K562 (cell line): ENCODE data around the gene USP8. TPM values are rescaled to one million over a fixed set of nuclear protein-coding genes. Genes with fewer than 3 reads are reported as not detected.

Experiments used
- E2F3 ChIP-seq: fragments of 250-450 bp; sonication (Bioruptor Pico); IDR thresholded peaks from 2 replicates; pipeline ENCODE4 v1.4.0; 2020; ENCODE audit warnings: mild to moderate bottlenecking
- GTF2A2 ChIP-seq: IDR thresholded peaks from 2 replicates; pipeline ENCODE4 v1.6.1; 2016; ENCODE audit warnings: mild to moderate bottlenecking, missing genetic modification characterization, missing compliant biosample characterization
- HCFC1 ChIP-seq: IDR thresholded peaks from 2 replicates; pipeline ENCODE4 v1.6.1; 2012; ENCODE audit warnings: low read depth, low read length, improper control_type of control experiment
- HNRNPL ChIP-seq: fragments of 200-400 bp; formaldehyde crosslinking; IDR thresholded peaks from 2 replicates; pipeline ENCODE4 v1.6.1; 2017; ENCODE audit warnings: low read depth, mild to moderate bottlenecking, low read length
- JUNB ChIP-seq: fragments of 450-650 bp; formaldehyde crosslinking; conservative IDR thresholded peaks from 2 replicates; pipeline ENCODE4 v1.4.0; 2020; ENCODE audit warnings: mild to moderate bottlenecking
- JUND ChIP-seq, 2 experiments: IDR thresholded peaks; 2 replicates in 1 of 2; 3 replicates in 1 of 2; pipeline ENCODE4 v1.6.1; 2011; ENCODE audit warnings: borderline replicate concordance in 2 of 2, low read depth in 2 of 2, low read length in 2 of 2, improper control_type of control experiment in 1 of 2, missing biosample characterization in 1 of 2, missing genetic modification characterization in 1 of 2, missing genetic modification reagents in 1 of 2
- LEF1 ChIP-seq: fragments of 450-650 bp; IDR thresholded peaks from 2 replicates; pipeline ENCODE4 v1.6.1; 2016; ENCODE audit warnings: mild to moderate bottlenecking
- NFXL1 ChIP-seq: fragments of 450-650 bp; formaldehyde crosslinking; IDR thresholded peaks from 2 replicates; pipeline ENCODE4 v1.4.0; 2021; ENCODE audit warnings: mild to moderate bottlenecking
- PHF21A ChIP-seq: fragments of 450-650 bp; IDR thresholded peaks from 2 replicates; pipeline ENCODE4 v1.6.1; 2017; ENCODE audit warnings: low read depth, borderline replicate concordance
- PYGO2 ChIP-seq: fragments of 450-650 bp; IDR thresholded peaks from 2 replicates; pipeline ENCODE4 v1.6.1; 2016; ENCODE audit warnings: mild to moderate bottlenecking, missing genetic modification characterization, moderate library complexity, missing compliant biosample characterization
- RBM22 ChIP-seq: fragments of 200-400 bp; formaldehyde crosslinking; IDR thresholded peaks from 2 replicates; pipeline ENCODE4 v1.6.1; 2018; ENCODE audit warnings: low read length, low read depth; ENCODE audit not compliant: poor library complexity, severe bottlenecking
- RFX1 ChIP-seq: fragments of 450-650 bp; IDR thresholded peaks from 2 replicates; pipeline ENCODE4 v1.6.1; 2016; ENCODE audit warnings: mild to moderate bottlenecking, moderate library complexity
- SIN3B ChIP-seq: fragments of 450-650 bp; IDR thresholded peaks from 2 replicates; pipeline ENCODE4 v1.6.1; 2017; ENCODE audit warnings: low read depth, mild to moderate bottlenecking, moderate library complexity
- SMAD2 ChIP-seq: fragments of 150-350 bp; IDR thresholded peaks from 2 replicates; pipeline ENCODE4 v1.6.1; 2014; ENCODE audit warnings: low read depth, mild to moderate bottlenecking, low read length
- SRSF3 ChIP-seq: fragments of 200-400 bp; formaldehyde crosslinking; IDR thresholded peaks from 2 replicates; pipeline ENCODE4 v1.6.1; 2016; ENCODE audit warnings: mild to moderate bottlenecking, low read length, moderate library complexity; ENCODE audit not compliant: insufficient read depth
- TAF15 ChIP-seq: fragments of 200-400 bp; formaldehyde crosslinking; IDR thresholded peaks from 2 replicates; pipeline ENCODE4 v1.6.1; 2017; ENCODE audit warnings: mild to moderate bottlenecking, low read depth, low read length, moderate library complexity
- ZBTB8A ChIP-seq: fragments of 450-650 bp; IDR thresholded peaks from 2 replicates; pipeline ENCODE4 v1.6.1; 2018; ENCODE audit warnings: mild to moderate bottlenecking, moderate library complexity; ENCODE audit not compliant: partially characterized antibody
- ZNF253 ChIP-seq: fragments of 250-450 bp; sonication (Bioruptor Pico); conservative IDR thresholded peaks from 2 replicates; pipeline ENCODE4 v1.6.1; 2021; ENCODE audit warnings: mild to moderate bottlenecking
- ZNF263 ChIP-seq: sonication (generic); formaldehyde crosslinking; IDR thresholded peaks from 2 replicates; pipeline ENCODE4 v1.8.0; 2022; ENCODE audit warnings: mild to moderate bottlenecking, missing genetic modification reagents, borderline replicate concordance
- polyA plus RNA-seq, 8 experiments: library from polyadenylated mRNA; depleted of rRNA in 4 of 8; stranded (reverse) in 5 of 8; unstranded in 3 of 8; fragments of >200 nt; fragmentation: Nextera tagmentation in 2 of 8; fragmentation: Illumina TruSeq in 1 of 8; extraction: Ambion mirVana in 2 of 8; extraction: Trizol in 1 of 8; gene quantifications; 2 replicates each; pipeline versions ENCODE4 v1.2.1 to v1.2.3, GENCODE V29; 2011 to 2014; ENCODE audit warnings: inconsistent platforms in 1 of 8, missing spikeins in 1 of 8
- total RNA-seq, 7 experiments: library from RNA; depleted of rRNA in 6 of 7; stranded (reverse); fragments of >200 nt in 6 of 7; fragmentation: Illumina TruSeq in 2 of 7; extraction: Trizol in 2 of 7; gene quantifications; 2 replicates each; pipeline versions ENCODE4 v1.2.1 to v1.2.3, GENCODE V29; 2011 to 2021; ENCODE audit warnings: low replicate concordance in 1 of 7
- TF ChIP-seq, protein P1 (sequence below): fragments of 250-450 bp; sonication (Bioruptor Pico); IDR thresholded peaks from 2 replicates; pipeline ENCODE4 v1.9.0; 2021; ENCODE audit warnings: mild to moderate bottlenecking, inconsistent platforms
- TF ChIP-seq, protein P2 (sequence below): fragments of 450-650 bp; formaldehyde crosslinking; IDR thresholded peaks from 2 replicates; pipeline ENCODE4 v1.4.0; 2022; ENCODE audit warnings: missing genetic modification characterization
- TF ChIP-seq, protein P3 (sequence below): sonication (generic); formaldehyde crosslinking; IDR thresholded peaks from 2 replicates; pipeline ENCODE4 v1.8.0; 2022; ENCODE audit warnings: mild to moderate bottlenecking, missing genetic modification reagents

Gene USP8
- total and polyA plus RNA-seq, 9 of the 15 experiments (the other 6 are each of a cell fraction or from before 2014, with no cell fraction given), result 35.1 to 58.4 (median 46.1) TPM

DNA sequence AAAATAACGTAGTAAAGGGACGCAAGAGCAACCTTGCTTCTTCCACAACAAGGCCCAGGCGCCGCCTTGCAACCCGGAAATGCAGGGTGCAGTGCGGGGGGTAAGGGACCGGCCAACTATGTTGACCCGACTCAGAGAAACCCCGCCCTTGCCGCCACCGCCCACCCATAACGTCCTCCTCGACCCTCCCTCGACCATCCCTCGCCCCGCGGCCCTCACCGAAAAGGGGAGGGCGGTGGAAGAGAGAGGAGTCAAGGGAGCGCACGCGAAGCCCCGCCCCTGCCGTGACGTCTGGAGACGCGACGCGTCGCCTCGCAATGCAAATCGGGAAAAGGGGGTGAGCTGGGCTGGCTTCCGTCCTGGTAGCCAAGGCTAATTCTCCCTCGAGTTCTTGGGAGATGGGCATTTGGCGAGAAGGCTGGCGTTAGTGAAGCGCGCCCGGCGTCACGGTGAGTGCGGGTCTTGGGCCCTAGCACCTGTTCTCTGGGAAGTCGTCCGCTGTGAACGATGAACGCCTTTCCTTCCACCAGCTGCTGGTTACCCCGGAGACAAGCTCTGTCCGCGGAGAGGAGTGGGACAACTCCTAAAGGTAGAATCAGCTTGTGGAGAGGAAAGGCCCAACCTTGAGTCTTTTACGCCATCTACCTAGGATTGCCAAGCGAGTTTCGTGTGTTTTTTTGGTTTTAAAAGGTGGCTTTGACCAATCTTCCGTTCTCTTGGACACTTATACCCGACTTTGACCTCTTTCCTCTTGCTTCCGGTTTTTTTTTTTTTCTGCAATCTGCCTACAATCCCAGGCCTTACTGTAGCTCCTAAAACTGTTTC, at the start of gene USP8 (continued):
- TF ChIP-seq, protein P1, sequence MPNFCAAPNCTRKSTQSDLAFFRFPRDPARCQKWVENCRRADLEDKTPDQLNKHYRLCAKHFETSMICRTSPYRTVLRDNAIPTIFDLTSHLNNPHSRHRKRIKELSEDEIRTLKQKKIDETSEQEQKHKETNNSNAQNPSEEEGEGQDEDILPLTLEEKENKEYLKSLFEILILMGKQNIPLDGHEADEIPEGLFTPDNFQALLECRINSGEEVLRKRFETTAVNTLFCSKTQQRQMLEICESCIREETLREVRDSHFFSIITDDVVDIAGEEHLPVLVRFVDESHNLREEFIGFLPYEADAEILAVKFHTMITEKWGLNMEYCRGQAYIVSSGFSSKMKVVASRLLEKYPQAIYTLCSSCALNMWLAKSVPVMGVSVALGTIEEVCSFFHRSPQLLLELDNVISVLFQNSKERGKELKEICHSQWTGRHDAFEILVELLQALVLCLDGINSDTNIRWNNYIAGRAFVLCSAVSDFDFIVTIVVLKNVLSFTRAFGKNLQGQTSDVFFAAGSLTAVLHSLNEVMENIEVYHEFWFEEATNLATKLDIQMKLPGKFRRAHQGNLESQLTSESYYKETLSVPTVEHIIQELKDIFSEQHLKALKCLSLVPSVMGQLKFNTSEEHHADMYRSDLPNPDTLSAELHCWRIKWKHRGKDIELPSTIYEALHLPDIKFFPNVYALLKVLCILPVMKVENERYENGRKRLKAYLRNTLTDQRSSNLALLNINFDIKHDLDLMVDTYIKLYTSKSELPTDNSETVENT (CRISPR knock-in tag), result peak; percentile 61
- TF ChIP-seq, protein P2, sequence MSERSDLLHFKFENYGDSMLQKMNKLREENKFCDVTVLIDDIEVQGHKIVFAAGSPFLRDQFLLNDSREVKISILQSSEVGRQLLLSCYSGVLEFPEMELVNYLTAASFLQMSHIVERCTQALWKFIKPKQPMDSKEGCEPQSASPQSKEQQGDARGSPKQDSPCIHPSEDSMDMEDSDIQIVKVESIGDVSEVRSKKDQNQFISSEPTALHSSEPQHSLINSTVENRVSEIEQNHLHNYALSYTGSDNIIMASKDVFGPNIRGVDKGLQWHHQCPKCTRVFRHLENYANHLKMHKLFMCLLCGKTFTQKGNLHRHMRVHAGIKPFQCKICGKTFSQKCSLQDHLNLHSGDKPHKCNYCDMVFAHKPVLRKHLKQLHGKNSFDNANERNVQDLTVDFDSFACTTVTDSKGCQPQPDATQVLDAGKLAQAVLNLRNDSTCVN (CRISPR knock-in tag), result no peak
- no peak for TF ChIP-seq TAF15
- peak; percentile 41 for TF ChIP-seq RBM22
- TF ChIP-seq SRSF3, result no peak
- no peak for TF ChIP-seq PHF21A
- peak; percentile 82 for TF ChIP-seq HCFC1
- TF ChIP-seq ZBTB8A, result no peak
- TF ChIP-seq LEF1, result no peak
- no peak for TF ChIP-seq ZNF253 (CRISPR knock-in tag)
- peak; percentile 41; the same call in 1 of the 2 replicates for TF ChIP-seq JUND (IDR thresholded peaks at IDR 0.05; ENCODE audit: borderline replicate concordance, low read depth, low read length)
- TF ChIP-seq JUND (tag; IDR thresholded peaks at IDR 0.05; ENCODE audit: borderline replicate concordance, low read depth, low read length), result peak; percentile 6; the same call in 1 of the 3 replicates
- no peak for TF ChIP-seq E2F3 (CRISPR knock-in tag)
- TF ChIP-seq PYGO2, result no peak
- TF ChIP-seq HNRNPL, result no peak
- no peak for TF ChIP-seq JUNB (CRISPR knock-in tag)
- TF ChIP-seq, protein P3, sequence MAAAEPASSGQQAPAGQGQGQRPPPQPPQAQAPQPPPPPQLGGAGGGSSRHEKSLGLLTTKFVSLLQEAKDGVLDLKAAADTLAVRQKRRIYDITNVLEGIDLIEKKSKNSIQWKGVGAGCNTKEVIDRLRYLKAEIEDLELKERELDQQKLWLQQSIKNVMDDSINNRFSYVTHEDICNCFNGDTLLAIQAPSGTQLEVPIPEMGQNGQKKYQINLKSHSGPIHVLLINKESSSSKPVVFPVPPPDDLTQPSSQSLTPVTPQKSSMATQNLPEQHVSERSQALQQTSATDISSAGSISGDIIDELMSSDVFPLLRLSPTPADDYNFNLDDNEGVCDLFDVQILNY, result no peak
- peak; percentile 91 for TF ChIP-seq SIN3B
- no peak for TF ChIP-seq GTF2A2 (tag)
- TF ChIP-seq ZNF263, result peak; percentile 66; the same call in 1 of the 2 replicates
- no peak for TF ChIP-seq SMAD2
- no peak for TF ChIP-seq NFXL1 (CRISPR knock-in tag)
- peak; percentile 77 for TF ChIP-seq RFX1
